ENCODE data around the gene ADCK2.

GRCh38 chr7:140726281-140726680 lies 53.5 kb downstream of the ADCK2 start:
- TF ChIP-seq POLR2A (IDR thresholded peaks at IDR 0.05; ENCODE audit: low read depth, low read length) (no peak), POU2F2 (IDR thresholded peaks at IDR 0.05; ENCODE audit: low read depth, low read length) (no peak), POLR2AphosphoS5 (IDR thresholded peaks at IDR 0.05; ENCODE audit: low read depth, low read length) (no peak)

Measured in GM12891 (cell line).